SU-DHL-6 (cell line): ENCODE data around the gene ALG3.
"Not testable (repeated sequence)": the region's sequence is repeated elsewhere in the genome, so short reads cannot be mapped to it uniquely, and the experiment has no call there.

Source experiments
- H2AFZ ChIP-seq: fragments of 200-600 bp; sonication (generic); 2 replicates; pipeline ENCODE4 v1.6.1; 2014; ENCODE audit warnings: low read depth, mild to moderate bottlenecking, moderate library complexity, mixed read lengths, antibody characterized with exemption, low read length; ENCODE audit not compliant: severe bottlenecking
- H3F3A ChIP-seq: fragments of 200-600 bp; shearing (Covaris generic); 2 replicates; pipeline ENCODE4 v1.6.0; 2016; ENCODE audit warnings: antibody characterized with exemption, mild to moderate bottlenecking; ENCODE audit not compliant: insufficient read depth
- H3K27ac ChIP-seq: fragments of 200-600 bp; sonication (generic); 2 replicates; pipeline ENCODE4 v1.5.1; 2016; ENCODE audit warnings: low read depth, mild to moderate bottlenecking, low read length, moderate library complexity, mixed read lengths
- H3K27me3 ChIP-seq: fragments of 200-600 bp; sonication (generic), shearing (Covaris generic); 2 replicates; pipeline ENCODE4 v1.6.0; 2014; ENCODE audit warnings: mild to moderate bottlenecking, low read length
- H3K36me3 ChIP-seq: fragments of 200-600 bp; sonication (generic); 2 replicates; pipeline ENCODE4 v1.6.1; 2014; ENCODE audit warnings: mild to moderate bottlenecking, low read length, mixed read lengths
- H3K4me2 ChIP-seq: fragments of 300-600, 200-600 bp; shearing (Covaris generic), sonication (generic); 2 replicates; pipeline ENCODE4 v1.6.0; 2014; ENCODE audit warnings: low read length, low read depth, mild to moderate bottlenecking; ENCODE audit not compliant: poor library complexity, severe bottlenecking
- H3K4me3 ChIP-seq: fragments of 200-600 bp; sonication (generic); 2 replicates; pipeline ENCODE4 v1.5.1; 2014; ENCODE audit warnings: antibody characterized with exemption, low read length, mild to moderate bottlenecking, mixed read lengths; ENCODE audit not compliant: insufficient read depth, poor library complexity, severe bottlenecking
- H3K79me2 ChIP-seq: fragments of 200-600 bp; sonication (generic); 2 replicates; pipeline ENCODE4 v1.6.1; 2014; ENCODE audit warnings: mild to moderate bottlenecking, low read length, moderate library complexity; ENCODE audit not compliant: insufficient read depth
- H3K9ac ChIP-seq: fragments of 200-600 bp; sonication (generic); 2 replicates; pipeline ENCODE4 v1.7.0; 2014; ENCODE audit warnings: mild to moderate bottlenecking, low read length
- H3K9me2 ChIP-seq: fragments of 200-600 bp; sonication (generic); replicated peaks from 2 replicates; pipeline ENCODE4 v1.6.1; 2014; ENCODE audit warnings: low read length; ENCODE audit not compliant: insufficient read depth
- H3K9me3 ChIP-seq: fragments of 200-600 bp; sonication (generic); 2 replicates; pipeline ENCODE4 v1.6.1; 2014; ENCODE audit warnings: low read length, mixed read lengths; ENCODE audit not compliant: insufficient read depth
- H4K20me1 ChIP-seq: fragments of 200-600 bp; sonication (generic); 2 replicates; pipeline ENCODE4 v1.6.1; 2014; ENCODE audit warnings: low read depth, mild to moderate bottlenecking, antibody characterized with exemption, low read length, moderate library complexity, mixed read lengths
- CTCF ChIP-seq: fragments of 200-600 bp; sonication (generic); IDR thresholded peaks from one replicate; pipeline ENCODE4 v1.5.1; 2017; ENCODE audit warnings: antibody characterized with exemption, mild to moderate bottlenecking, low read length, moderate library complexity; ENCODE audit not compliant: insufficient read depth, poor library complexity, severe bottlenecking
- EZH2phosphoT487 ChIP-seq: fragments of 200-600 bp; sonication (generic), shearing (Covaris generic); conservative IDR thresholded peaks from 2 replicates; pipeline ENCODE4 v1.6.1; 2018; ENCODE audit warnings: mild to moderate bottlenecking, antibody characterized with exemption, low read length, moderate library complexity, mixed read lengths

Gene ALG3

GRCh38 chr3:184272269-184272668, 23.5 kb upstream of the ALG3 start:
- TF ChIP-seq CTCF (no peak), EZH2phosphoT487 (no peak)
- H3K79me2 ChIP-seq: no peaks in the 10 kb centered on the region
- H4K20me1 ChIP-seq: no peaks in the 10 kb centered on the region
- H3K4me3 ChIP-seq: no peak overlapping the region
- no peak overlapping the region for H3K27ac ChIP-seq
- no peaks in the 10 kb centered on the region for H3K27me3 ChIP-seq
- no peaks in the 10 kb centered on the region for H3K36me3 ChIP-seq
- H3F3A ChIP-seq: no peaks in the 10 kb centered on the region
- no peak overlapping the region for H3K9ac ChIP-seq
- no peaks in the 10 kb centered on the region for H3K9me2 ChIP-seq
- no peak overlapping the region for H3K4me2 ChIP-seq
- no peak overlapping the region for H2AFZ ChIP-seq
- H3K9me3 ChIP-seq: no peaks in the 10 kb centered on the region

- H3K27ac ChIP-seq, H3K9ac ChIP-seq, H4K20me1 ChIP-seq, H2AFZ ChIP-seq, H3K9me2 ChIP-seq, H3K4me2 ChIP-seq, H3F3A ChIP-seq, H3K36me3 ChIP-seq, H3K79me2 ChIP-seq, H3K27me3 ChIP-seq, H3K9me3 ChIP-seq, H3K4me3 ChIP-seq: not testable (repeated sequence)
Measured at GRCh38 chr3:184267249-184267648, 18.5 kb upstream of the ALG3 start.

GRCh38 chr3:184262764-184263179, 14.0 kb upstream of the ALG3 start:
- Histone ChIP-seq H2AFZ (no peak overlapping the region), H3K4me3 (no peak overlapping the region), H3K9me3 (no peaks in the 10 kb centered on the region), H3K27ac (no peak overlapping the region), H3K79me2 (no peaks in the 10 kb centered on the region), H3K36me3 (no peaks in the 10 kb centered on the region), H3K27me3 (no peaks in the 10 kb centered on the region), H3K9ac (no peak overlapping the region), H3K4me2 (no peak overlapping the region), H4K20me1 (no peaks in the 10 kb centered on the region), H3F3A (no peaks in the 10 kb centered on the region), H3K9me2 (no peaks in the 10 kb centered on the region)
- TF ChIP-seq CTCF (no peak), EZH2phosphoT487 (no peak)

- no peak for TF ChIP-seq EZH2phosphoT487
- H3F3A ChIP-seq: no peaks in the 10 kb centered on the region
- H4K20me1 ChIP-seq: no peaks in the 10 kb centered on the region
- peak overlapping the region; percentile 38 for H3K4me3 ChIP-seq
- no peaks in the 10 kb centered on the region for H3K9me2 ChIP-seq
- H3K79me2 ChIP-seq: no peaks in the 10 kb centered on the region
- H3K36me3 ChIP-seq: no peaks in the 10 kb centered on the region
- no peak overlapping the region for H3K27ac ChIP-seq
- no peaks in the 10 kb centered on the region for H3K9me3 ChIP-seq
- H2AFZ ChIP-seq: peak overlapping the region; percentile 54
- H3K27me3 ChIP-seq: no peaks in the 10 kb centered on the region
- peak overlapping the region; percentile 39 for H3K9ac ChIP-seq
- peak overlapping the region; percentile 67 for H3K4me2 ChIP-seq
Measured at GRCh38 chr3:184261854-184262763, 13.3 kb upstream of the ALG3 start.
